Measurements from ENCODE around the gene MACF1.
"Not testable (repeated sequence)": the region's sequence is repeated elsewhere in the genome, so short reads cannot be mapped to it uniquely, and the experiment has no call there.

Gene MACF1

DNA sequence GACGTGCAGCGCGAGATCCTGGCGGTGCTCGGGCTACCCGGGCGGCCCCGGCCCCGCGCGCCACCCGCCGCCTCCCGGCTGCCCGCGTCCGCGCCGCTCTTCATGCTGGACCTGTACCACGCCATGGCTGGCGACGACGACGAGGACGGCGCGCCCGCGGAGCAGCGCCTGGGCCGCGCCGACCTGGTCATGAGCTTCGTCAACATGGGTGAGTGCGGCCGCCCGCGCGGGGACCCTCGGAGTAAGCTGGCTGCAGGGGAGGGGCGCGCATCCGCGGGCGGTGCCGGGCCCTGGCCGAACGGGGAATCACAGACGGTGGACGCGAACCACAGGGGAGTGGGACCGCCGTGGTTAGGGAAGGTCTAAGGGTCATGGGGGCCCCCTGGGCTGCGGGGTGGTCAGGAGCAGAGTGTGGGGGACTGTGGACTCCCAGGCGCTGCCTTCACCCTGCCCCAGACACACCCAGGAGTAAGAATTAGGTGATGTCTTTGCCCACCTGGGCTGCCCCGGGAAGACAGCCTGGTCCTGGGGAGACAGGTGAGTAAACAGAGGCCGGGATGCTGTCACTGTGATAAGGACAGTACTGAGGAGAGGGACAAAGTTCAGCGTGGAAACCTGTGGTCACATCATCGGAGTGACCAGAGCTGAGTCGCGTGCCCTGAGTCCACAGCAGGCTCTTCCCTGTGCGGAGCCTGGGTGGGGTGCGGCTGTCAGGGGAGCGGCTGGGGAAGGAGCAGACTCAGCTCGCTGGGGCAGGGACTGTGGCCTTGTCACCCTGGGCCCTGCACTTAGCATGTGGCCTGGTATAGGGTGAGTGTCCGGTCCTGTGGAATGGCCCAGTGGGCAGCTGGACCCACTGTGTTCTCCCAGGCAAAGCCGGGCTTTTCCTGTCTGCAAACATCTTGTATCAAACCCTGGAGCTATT lies 287.9 kb downstream of the MACF1 start:
- not testable (repeated sequence) for DNase-seq; H3K36me3 ChIP-seq (ENCODE audit: control insufficient read depth in 1 of 2, insufficient read depth in 2 of 2, low read length in 2 of 2); H3K9ac ChIP-seq (ENCODE audit: low read length); H3K79me1 ChIP-seq (ENCODE audit: low read length); H4K91ac ChIP-seq (ENCODE audit: low read depth, low read length); H2BK12ac ChIP-seq (ENCODE audit: low read length); H2AFZ ChIP-seq (ENCODE audit: insufficient read depth, low read length, poor library complexity); H2BK120ac ChIP-seq (ENCODE audit: insufficient read depth, low read length, poor library complexity); H4K8ac ChIP-seq (ENCODE audit: low read depth, low read length); H2AK5ac ChIP-seq (ENCODE audit: low read length); H3K18ac ChIP-seq (ENCODE audit: low read length); H3K23ac ChIP-seq (ENCODE audit: low read length); H2BK5ac ChIP-seq (ENCODE audit: low read depth, low read length, poor library complexity); H3K4ac ChIP-seq (ENCODE audit: low read depth, low read length); H3K14ac ChIP-seq (ENCODE audit: low read length); H3K4me3 ChIP-seq (ENCODE audit: low read depth, low read length); H4K12ac ChIP-seq (ENCODE audit: low read depth, low read length); H3K9me3 ChIP-seq (ENCODE audit: insufficient read depth, low read depth, low read length); H3K79me2 ChIP-seq (ENCODE audit: control insufficient read depth, insufficient read depth, low read length, poor library complexity); H3K27ac ChIP-seq (ENCODE audit: low read depth, low read length)
- H3K4me2 ChIP-seq (ENCODE audit: low read length) = peak overlapping the region; percentile 93
- H3K4me1 ChIP-seq (ENCODE audit: control insufficient read depth in 1 of 2, insufficient read depth in 2 of 2, low read length in 2 of 2) = peaks cover 7 to 11% of the 10 kb centered on the region in 2 experiments
- WGBS (ENCODE audit: extremely low coverage, insufficient coverage, insufficient read length) = no CpG with 5 or more reads among the region's 67 CpGs
- H3K27me3 ChIP-seq (ENCODE audit: insufficient read depth, low read length) = peaks cover 33% of the 10 kb centered on the region

DNA sequence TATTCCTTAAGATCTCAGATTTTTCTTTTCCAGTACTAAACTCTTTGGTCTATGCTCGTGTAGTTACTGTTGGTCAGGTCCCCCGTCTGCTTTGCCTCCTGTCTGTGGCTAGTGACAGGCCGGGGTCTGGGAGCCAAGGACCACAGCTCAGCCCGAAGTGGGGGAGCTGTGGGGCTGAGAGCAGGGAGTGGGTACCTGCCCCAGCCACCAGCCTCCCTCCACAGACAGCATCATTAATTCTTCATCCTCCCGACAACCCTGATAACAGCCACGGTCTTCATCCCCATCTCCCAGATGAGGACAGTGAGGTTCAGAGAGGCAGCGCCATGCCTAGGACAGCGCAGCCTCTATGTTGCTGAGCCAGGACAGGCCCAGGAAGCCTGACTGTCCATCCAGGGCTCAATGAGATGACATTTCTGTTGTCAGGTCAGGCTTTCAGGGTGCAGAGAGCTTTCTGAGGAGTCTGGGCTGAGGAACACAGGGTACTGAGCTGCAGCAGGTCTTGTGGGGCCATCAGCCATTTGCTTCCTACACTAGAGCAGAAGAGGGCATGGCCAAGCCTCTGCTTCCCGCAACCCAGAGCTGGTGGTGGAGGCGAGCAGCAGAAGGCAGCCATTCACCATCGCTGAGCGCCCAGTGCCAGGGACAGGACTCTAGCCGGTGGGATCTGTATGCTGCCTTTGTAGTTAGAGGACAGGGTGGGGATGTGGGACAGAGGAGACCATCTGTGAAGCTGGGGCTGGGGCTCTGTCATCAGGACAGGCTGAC lies 288.7 kb downstream of the MACF1 start:
- not testable (repeated sequence) for H4K91ac ChIP-seq (ENCODE audit: low read depth, low read length); H3K4me3 ChIP-seq (ENCODE audit: low read depth, low read length); H3K79me1 ChIP-seq (ENCODE audit: low read length); H2BK12ac ChIP-seq (ENCODE audit: low read length); H2BK5ac ChIP-seq (ENCODE audit: low read depth, low read length, poor library complexity); H3K36me3 ChIP-seq (ENCODE audit: control insufficient read depth in 1 of 2, insufficient read depth in 2 of 2, low read length in 2 of 2); H3K9ac ChIP-seq (ENCODE audit: low read length); H3K9me3 ChIP-seq (ENCODE audit: insufficient read depth, low read depth, low read length); H2AK5ac ChIP-seq (ENCODE audit: low read length); H4K12ac ChIP-seq (ENCODE audit: low read depth, low read length); H2BK120ac ChIP-seq (ENCODE audit: insufficient read depth, low read length, poor library complexity); H3K27ac ChIP-seq (ENCODE audit: low read depth, low read length); H3K23ac ChIP-seq (ENCODE audit: low read length); H3K79me2 ChIP-seq (ENCODE audit: control insufficient read depth, insufficient read depth, low read length, poor library complexity); H3K4me2 ChIP-seq (ENCODE audit: low read length); H4K8ac ChIP-seq (ENCODE audit: low read depth, low read length); H3K14ac ChIP-seq (ENCODE audit: low read length); DNase-seq; H2AFZ ChIP-seq (ENCODE audit: insufficient read depth, low read length, poor library complexity); H3K4ac ChIP-seq (ENCODE audit: low read depth, low read length); H3K18ac ChIP-seq (ENCODE audit: low read length)
- WGBS (ENCODE audit: extremely low coverage, insufficient coverage, insufficient read length) = no CpG with 5 or more reads among the region's 13 CpGs
- peaks cover 33% of the 10 kb centered on the region for H3K27me3 ChIP-seq (ENCODE audit: insufficient read depth, low read length)
- peaks cover 7 to 11% of the 10 kb centered on the region in 2 experiments for H3K4me1 ChIP-seq (ENCODE audit: control insufficient read depth in 1 of 2, insufficient read depth in 2 of 2, low read length in 2 of 2)

DNA sequence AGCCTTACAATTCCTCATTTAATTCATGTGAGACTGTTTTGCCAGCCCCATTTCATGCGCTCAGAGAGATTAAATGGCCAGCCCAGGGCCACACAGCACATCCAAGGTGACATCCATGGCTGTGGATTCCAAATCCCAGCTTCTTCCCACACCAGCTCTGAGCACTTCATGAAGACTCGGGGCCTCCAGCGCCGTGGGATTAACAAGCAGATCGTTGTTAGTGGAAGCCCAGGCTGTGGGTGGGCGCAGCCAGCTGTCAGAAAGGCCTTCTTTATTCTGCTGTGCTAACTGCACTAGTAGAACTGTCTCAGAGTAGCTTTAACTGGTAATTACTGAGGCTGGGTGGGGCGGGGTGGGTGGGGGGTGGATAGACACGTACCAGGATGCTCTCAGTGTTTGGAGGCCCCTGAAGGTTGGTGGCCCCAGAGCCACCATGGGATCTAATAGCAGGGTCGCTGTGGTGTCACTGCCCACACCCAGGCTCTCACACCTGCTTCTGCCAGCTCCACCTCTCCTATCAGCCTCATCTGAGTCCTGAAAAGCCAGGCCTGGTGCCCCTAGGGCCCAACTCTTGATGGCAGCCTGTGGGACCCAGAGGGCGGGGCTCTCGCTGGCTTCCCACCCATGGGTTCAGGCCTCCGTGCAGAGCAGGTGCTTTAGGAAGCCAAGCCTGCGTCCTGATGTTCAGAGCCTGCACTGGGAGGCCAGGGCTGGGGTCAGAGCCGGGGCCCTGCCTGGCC lies 290.3 kb downstream of the MACF1 start:
- Histone ChIP-seq H3K4me1 (ENCODE audit: control insufficient read depth in 1 of 2, insufficient read depth in 2 of 2, low read length in 2 of 2) (peaks cover 7 to 11% of the 10 kb centered on the region in 2 experiments), H3K27ac (ENCODE audit: low read depth, low read length) (no peak overlapping the region), H3K4me2 (ENCODE audit: low read length) (no peak overlapping the region), H2BK5ac (ENCODE audit: low read depth, low read length, poor library complexity) (no peak overlapping the region), H3K79me1 (ENCODE audit: low read length) (no peaks in the 10 kb centered on the region), H3K4ac (ENCODE audit: low read depth, low read length) (no peak overlapping the region), H2BK120ac (ENCODE audit: insufficient read depth, low read length, poor library complexity) (no peak overlapping the region), H3K18ac (ENCODE audit: low read length) (no peak overlapping the region), H3K23ac (ENCODE audit: low read length) (no peak overlapping the region), H3K4me3 (ENCODE audit: low read depth, low read length) (no peak overlapping the region), H3K9me3 (ENCODE audit: insufficient read depth, low read depth, low read length) (peaks cover 2% of the 10 kb centered on the region), H4K8ac (ENCODE audit: low read depth, low read length) (no peak overlapping the region), H3K36me3 (ENCODE audit: control insufficient read depth in 1 of 2, insufficient read depth in 2 of 2, low read length in 2 of 2) (no peaks in the 10 kb centered on the region), H3K14ac (ENCODE audit: low read length) (no peak overlapping the region), H3K79me2 (ENCODE audit: control insufficient read depth, insufficient read depth, low read length, poor library complexity) (no peaks in the 10 kb centered on the region), H4K91ac (ENCODE audit: low read depth, low read length) (no peak overlapping the region), H3K27me3 (ENCODE audit: insufficient read depth, low read length) (peaks cover 33% of the 10 kb centered on the region), H2AK5ac (ENCODE audit: low read length) (no peak overlapping the region), H3K9ac (ENCODE audit: low read length) (no peak overlapping the region), H2AFZ (ENCODE audit: insufficient read depth, low read length, poor library complexity) (no peak overlapping the region), H4K12ac (ENCODE audit: low read depth, low read length) (no peak overlapping the region), H2BK12ac (ENCODE audit: low read length) (no peak overlapping the region)
- no peak for DNase-seq
- WGBS (ENCODE audit: extremely low coverage, insufficient coverage, insufficient read length) = no CpG with 5 or more reads among the region's 14 CpGs

DNA sequence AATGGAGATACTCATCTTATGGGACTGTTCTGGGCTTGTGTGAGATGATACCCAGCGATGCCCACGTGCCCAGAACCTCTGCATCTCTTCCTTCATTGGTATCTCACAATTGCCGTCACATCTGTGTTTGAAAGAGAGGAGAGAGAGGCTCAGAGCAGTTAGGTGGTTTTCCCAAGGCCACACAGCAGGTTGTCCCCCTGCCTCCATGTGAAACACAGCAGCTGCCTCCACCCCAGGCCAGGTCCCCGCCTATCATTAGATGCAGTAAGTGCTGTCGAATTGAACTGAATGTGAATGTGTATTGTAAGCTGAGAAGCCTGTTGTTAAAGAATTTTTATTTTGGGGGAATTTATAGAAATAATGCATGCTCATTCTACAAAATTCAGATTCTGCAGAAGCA lies 292.0 kb downstream of the MACF1 start:
- not testable (repeated sequence) for H3K79me2 ChIP-seq (ENCODE audit: control insufficient read depth, insufficient read depth, low read length, poor library complexity); H3K9me3 ChIP-seq (ENCODE audit: insufficient read depth, low read depth, low read length); H3K4me1 ChIP-seq (ENCODE audit: control insufficient read depth in 1 of 2, insufficient read depth in 2 of 2, low read length in 2 of 2); H3K4me2 ChIP-seq (ENCODE audit: low read length); H4K91ac ChIP-seq (ENCODE audit: low read depth, low read length); H3K4ac ChIP-seq (ENCODE audit: low read depth, low read length); DNase-seq; H2BK120ac ChIP-seq (ENCODE audit: insufficient read depth, low read length, poor library complexity); H2BK12ac ChIP-seq (ENCODE audit: low read length); H3K18ac ChIP-seq (ENCODE audit: low read length); H2BK5ac ChIP-seq (ENCODE audit: low read depth, low read length, poor library complexity); H3K4me3 ChIP-seq (ENCODE audit: low read depth, low read length); H3K79me1 ChIP-seq (ENCODE audit: low read length); H3K23ac ChIP-seq (ENCODE audit: low read length); H2AK5ac ChIP-seq (ENCODE audit: low read length); H2AFZ ChIP-seq (ENCODE audit: insufficient read depth, low read length, poor library complexity); H3K27ac ChIP-seq (ENCODE audit: low read depth, low read length); H3K36me3 ChIP-seq (ENCODE audit: control insufficient read depth in 1 of 2, insufficient read depth in 2 of 2, low read length in 2 of 2); H3K14ac ChIP-seq (ENCODE audit: low read length); H3K9ac ChIP-seq (ENCODE audit: low read length); H4K8ac ChIP-seq (ENCODE audit: low read depth, low read length); H4K12ac ChIP-seq (ENCODE audit: low read depth, low read length)
- peaks cover 21% of the 10 kb centered on the region for H3K27me3 ChIP-seq (ENCODE audit: insufficient read depth, low read length)
- WGBS (ENCODE audit: extremely low coverage, insufficient coverage, insufficient read length) = no CpG with 5 or more reads among the region's 5 CpGs
